HCT116 (cell line): ENCODE measurements around the gene PELO. TPM values are rescaled to one million over a fixed set of nuclear protein-coding genes. Genes with fewer than 3 reads are reported as not detected.

Source experiments
- ATAC-seq: fragments of 200-7000 bp; cut with Tn5 transposase; 2 replicates; pipeline ENCODE4 v1.9.1; 2020; ENCODE audit warnings: mild to moderate bottlenecking, moderate library complexity
- BruUV-seq: library from RNA; stranded (reverse); fragments of 400-500 nt; replicated peaks from 2 replicates; lab custom pipeline; 2021; lab: Mats Ljungman, UMichigan
- CTCF ChIA-PET: fragments of 300-600 bp; sonication (Branson Sonifier 250); formaldehyde crosslinking; loops from one replicate; lab custom pipeline; 2021; ENCODE audit warnings: antibody characterized with exemption; lab: Charles Lee
- POLR2A ChIA-PET: fragments of 300-600, 350-600 bp; sonication (Branson Sonifier 250); formaldehyde crosslinking; loops from one replicate; lab custom pipeline; 2021; ENCODE audit warnings: antibody characterized with exemption; lab: Charles Lee
- RAD21 ChIA-PET, 2 experiments: fragments of 300-600 bp; sonication (Branson Sonifier 250); formaldehyde crosslinking; loops; one replicate each; lab custom pipeline; 2023; ENCODE audit warnings: low total read pairs in 2 of 2; ENCODE audit not compliant: uncharacterized antibody in 2 of 2, unreplicated experiment in 2 of 2, low non-redundant PET in 1 of 2; lab: Charles Lee
- DNase-seq: peaks from one replicate; pipeline ENCODE4 v3.0.0-alpha.2; 2010; ENCODE audit warnings: low read depth, low spot score
- H2AFZ ChIP-seq: fragments of 200-600 bp; shearing (Covaris generic), sonication (generic); 2 replicates; pipeline ENCODE4 v1.6.1; 2017; ENCODE audit warnings: low read depth, mixed run types, mixed read lengths, antibody characterized with exemption, low read length; ENCODE audit not compliant: poor library complexity, severe bottlenecking
- H3K27ac ChIP-seq: 2 replicates; pipeline ENCODE4 v1.5.1; 2012; ENCODE audit warnings: low read depth, low read length
- H3K27me3 ChIP-seq: fragments of 200-600 bp; sonication (generic); 2 replicates; pipeline ENCODE4 v1.6.1; 2016; ENCODE audit warnings: mixed run types, low read length, mixed read lengths; ENCODE audit not compliant: insufficient read depth
- H3K36me3 ChIP-seq, 2 experiments: fragments of 200-500 bp in 1 of 2; fragments of 200-600 bp in 1 of 2; sonication (Bioruptor generic) in 1 of 2; sonication (generic) in 1 of 2; 2 replicates each; pipeline versions ENCODE4 v1.5.1 to v1.6.1; 2014 to 2016; ENCODE audit warnings: low read length in 2 of 2, inconsistent platforms in 1 of 2, mixed read lengths in 1 of 2, mixed run types in 1 of 2; ENCODE audit not compliant: insufficient read depth in 2 of 2, control insufficient read depth in 1 of 2
- H3K4me1 ChIP-seq, 2 experiments: fragments of 200-600 bp in 1 of 2; sonication (generic) in 1 of 2; 2 replicates each; pipeline versions ENCODE4 v1.5.1 to v1.6.1; 2012 to 2017; ENCODE audit warnings: low read length in 2 of 2, inconsistent platforms in 1 of 2, mild to moderate bottlenecking in 1 of 2, mixed read lengths in 1 of 2, mixed run types in 1 of 2, moderate library complexity in 1 of 2; ENCODE audit not compliant: insufficient read depth in 2 of 2, control insufficient read depth in 1 of 2
- H3K4me2 ChIP-seq: fragments of 200-600 bp; sonication (generic); 2 replicates; pipeline ENCODE4 v1.6.1; 2017; ENCODE audit warnings: mixed run types, low read length, mixed read lengths
- H3K4me3 ChIP-seq, 2 experiments: fragments of 200-600 bp in 1 of 2; sonication (generic) in 1 of 2; replicated peaks in 1 of 2; 2 replicates each; pipeline ENCODE4 v1.5.1; 2011 to 2016; ENCODE audit warnings: low read length in 2 of 2, control low read depth in 1 of 2, low read depth in 1 of 2, mild to moderate bottlenecking in 1 of 2, mixed read lengths in 1 of 2, mixed run types in 1 of 2
- H3K79me2 ChIP-seq: fragments of 200-600 bp; sonication (generic); 2 replicates; pipeline ENCODE4 v1.6.1; 2017; ENCODE audit warnings: mild to moderate bottlenecking, mixed run types, low read length, moderate library complexity, mixed read lengths; ENCODE audit not compliant: insufficient read depth
- H3K9ac ChIP-seq: fragments of 200-600 bp; sonication (generic); 2 replicates; pipeline ENCODE4 v1.6.1; 2016; ENCODE audit warnings: low read length, mixed read lengths
- H3K9me2 ChIP-seq: fragments of 200-600 bp; sonication (generic), shearing (Covaris generic); 2 replicates; pipeline ENCODE4 v1.6.1; 2017; ENCODE audit warnings: mixed run types, mild to moderate bottlenecking, moderate library complexity; ENCODE audit not compliant: insufficient read depth
- H3K9me3 ChIP-seq, 2 experiments: fragments of 200-500 bp in 1 of 2; fragments of 200-600 bp in 1 of 2; sonication (Bioruptor generic) in 1 of 2; sonication (generic) in 1 of 2; 2 replicates each; pipeline ENCODE4 v1.6.1; 2014 to 2017; ENCODE audit warnings: low read length in 2 of 2, mixed read lengths in 2 of 2, inconsistent platforms in 1 of 2, low read depth in 1 of 2, mild to moderate bottlenecking in 1 of 2, mixed run types in 1 of 2, moderate library complexity in 1 of 2; ENCODE audit not compliant: control insufficient read depth in 1 of 2, insufficient read depth in 1 of 2
- H4K20me1 ChIP-seq: fragments of 200-600 bp; sonication (generic), shearing (Covaris generic); 2 replicates; pipeline ENCODE4 v1.6.1; 2017; ENCODE audit warnings: mixed run types, mild to moderate bottlenecking, moderate library complexity; ENCODE audit not compliant: insufficient read depth
- ATF3 ChIP-seq: IDR thresholded peaks from 2 replicates; pipeline ENCODE4 v1.6.1; 2012
- CEBPB ChIP-seq: IDR thresholded peaks from 2 replicates; pipeline ENCODE4 v1.6.1; 2012; ENCODE audit warnings: low read depth
- EGR1 ChIP-seq: IDR thresholded peaks from 2 replicates; pipeline ENCODE4 v1.6.1; 2012; ENCODE audit warnings: low read depth
- EZH2 ChIP-seq: fragments of 200-600 bp; sonication (generic); IDR thresholded peaks from 2 replicates; pipeline ENCODE4 v1.6.1; 2017; ENCODE audit warnings: antibody characterized with exemption, mixed run types
- EZH2phosphoT487 ChIP-seq: fragments of 200-600 bp; IDR thresholded peaks from 2 replicates; pipeline ENCODE4 v1.6.1; 2018; ENCODE audit warnings: antibody characterized with exemption, borderline replicate concordance
- MAX ChIP-seq: IDR thresholded peaks from 2 replicates; pipeline ENCODE4 v1.6.1; 2012
- POLR2A ChIP-seq: IDR thresholded peaks from 2 replicates; pipeline ENCODE4 v1.7.0; 2011; ENCODE audit warnings: borderline replicate concordance; ENCODE audit not compliant: insufficient read depth, insufficient read length; ENCODE audit errors: extremely low read depth
- POLR2AphosphoS5 ChIP-seq: IDR thresholded peaks from 2 replicates; pipeline ENCODE4 v1.6.1; 2011; ENCODE audit warnings: mild to moderate bottlenecking, low read depth, low read length, moderate library complexity
- RAD21 ChIP-seq: IDR thresholded peaks from 2 replicates; pipeline ENCODE4 v1.6.1; 2012; ENCODE audit warnings: low read depth, mild to moderate bottlenecking
- REST ChIP-seq: IDR thresholded peaks from 2 replicates; pipeline ENCODE4 v1.6.1; 2012; ENCODE audit warnings: low read depth
- SP1 ChIP-seq: IDR thresholded peaks from 2 replicates; pipeline ENCODE4 v1.6.1; 2012; ENCODE audit warnings: low read depth
- SRF ChIP-seq: IDR thresholded peaks from 2 replicates; pipeline ENCODE4 v1.6.1; 2012; ENCODE audit warnings: low read depth
- YY1 ChIP-seq: IDR thresholded peaks from 2 replicates; pipeline ENCODE4 v1.6.1; 2011; ENCODE audit warnings: low read length, low read depth, moderate library complexity, mild to moderate bottlenecking; ENCODE audit not compliant: insufficient replicate concordance; ENCODE audit errors: extremely low read depth
- ZNF274 ChIP-seq: fragments of 200-500 bp; sonication (Bioruptor generic); IDR thresholded peaks from 2 replicates; pipeline ENCODE4 v1.6.1; 2014; ENCODE audit warnings: mild to moderate bottlenecking, low read depth, low read length, inconsistent platforms
- intact Hi-C: fragments of 100-400 bp; cut with micrococcal nuclease; formaldehyde crosslinking; loops from 2 replicates; pipeline ENCODE4 v1.10.0; 2022
- total RNA-seq: library from RNA; stranded (reverse); gene quantifications from one replicate; pipeline ENCODE4 v1.2.1, GENCODE V29; 2021; ENCODE audit not compliant: unreplicated experiment

PELO gene
- total RNA-seq, 1 experiment from 2014 or later: 16.5 TPM

- no peak overlapping the region for H3K4me2 ChIP-seq
- peaks cover 10% of the 10 kb centered on the region; the same call in 1 of the 2 replicates for H4K20me1 ChIP-seq
- TF ChIP-seq REST (no peak), CEBPB (no peak), EZH2phosphoT487 (no peak), ATF3 (no peak)
- CTCF ChIA-PET: interaction anchor here (1.5 kb wide), 1 partner anchor 111 kb away, joined by 4 read pairs; no protein-coding TSS in a partner anchor
- H3K9me2 ChIP-seq: no peaks in the 10 kb centered on the region
- H3K27me3 ChIP-seq: no peaks in the 10 kb centered on the region
- H3K9me3 ChIP-seq: no peaks in the 10 kb centered on the region
- peaks cover 6 to 19% of the 10 kb centered on the region in 2 experiments; a peak in 3 of 4 replicates for H3K4me1 ChIP-seq
- POLR2A ChIA-PET: no interaction called here
- no peak overlapping the region for H2AFZ ChIP-seq
- intact Hi-C loops: no loop called here
- BruUV-seq: no TSS peak
- H3K9ac ChIP-seq: no peak overlapping the region
- RAD21 ChIA-PET: no interaction called here
- H3K79me2 ChIP-seq: peaks cover 47% of the 10 kb centered on the region
- peaks cover 16 to 29% of the 10 kb centered on the region in 2 experiments for H3K36me3 ChIP-seq
- no peak overlapping the region for H3K4me3 ChIP-seq
- ATAC-seq: no peak
- H3K27ac ChIP-seq: no peak overlapping the region
- no peak for DNase-seq
Measured at GRCh38 chr5:52804387-52804791, 16.7 kb downstream of the PELO start.

GRCh38 chr5:52804981-52805380 is 17.3 kb downstream of the PELO start:
- ChIA-PET RAD21 (no interaction called here), POLR2A (no interaction called here), CTCF (no interaction called here)
- ATAC-seq (no peak), DNase-seq (no peak)
- H3K4me3 ChIP-seq: no peak overlapping the region
- no peak for TF ChIP-seq EGR1
- TF ChIP-seq SP1: no peak
- no peak for TF ChIP-seq POLR2AphosphoS5
- no peak for TF ChIP-seq EZH2
- TF ChIP-seq MAX: no peak
- TF ChIP-seq YY1: no peak
- no peak for TF ChIP-seq RAD21
- TF ChIP-seq SRF: no peak
- no peak for TF ChIP-seq POLR2A
- no peak for TF ChIP-seq ZNF274
- H3K27me3 ChIP-seq: no peaks in the 10 kb centered on the region
- H3K4me1 ChIP-seq: peaks cover 6 to 25% of the 10 kb centered on the region in 2 experiments; a peak in 3 of 4 replicates
- peaks cover 10% of the 10 kb centered on the region; the same call in 1 of the 2 replicates for H4K20me1 ChIP-seq
- intact Hi-C loops: no loop called here
- peaks cover 16 to 29% of the 10 kb centered on the region in 2 experiments for H3K36me3 ChIP-seq
- BruUV-seq: no TSS peak
- no peak overlapping the region for H3K9ac ChIP-seq
- no peaks in the 10 kb centered on the region for H3K9me2 ChIP-seq
- no peak overlapping the region for H3K27ac ChIP-seq
- H3K79me2 ChIP-seq: peaks cover 47% of the 10 kb centered on the region
- no peaks in the 10 kb centered on the region for H3K9me3 ChIP-seq
- no peak overlapping the region for H3K4me2 ChIP-seq
- H2AFZ ChIP-seq: no peak overlapping the region
